Measurements from ENCODE around the gene MRPL58.
"Not testable (repeated sequence)": the region's sequence is repeated elsewhere in the genome, so short reads cannot be mapped to it uniquely, and the experiment has no call there.

Gene MRPL58

GRCh38 chr17:75012346-75013091 lies at the start of gene MRPL58:
MRPL58 (plus strand) TSS chr17:75012670; CDS start chr17:75012687, 17 bp downstream.
- peak; percentile 93 for DNase-seq

GRCh38 chr17:74963656-74964055 lies 48.8 kb upstream of the MRPL58 start:
- DNase-seq: no peak

- DNase-seq: no peak
These were observed 48.2 kb upstream of the MRPL58 start for GRCh38 chr17:74964246-74964761.

GRCh38 chr17:74964988-74965622 lies 47.4 kb upstream of the MRPL58 start:
- no peak for DNase-seq

- DNase-seq: no peak
These were observed 44.1 kb upstream of the MRPL58 start for GRCh38 chr17:74968361-74968780.

- DNase-seq: not testable (repeated sequence)
These were observed 43.0 kb upstream of the MRPL58 start for GRCh38 chr17:74969501-74969900.

- no peak for DNase-seq
These were observed 42.1 kb upstream of the MRPL58 start for GRCh38 chr17:74970395-74970794.

- DNase-seq: no peak
These were observed 41.2 kb upstream of the MRPL58 start for GRCh38 chr17:74971069-74971841.

GRCh38 chr17:74971842-74972106 lies 40.7 kb upstream of the MRPL58 start:
- no peak for DNase-seq

- peak; percentile 92 for DNase-seq
These were observed 40.1 kb upstream of the MRPL58 start, which contains the start of gene HID1 for GRCh38 chr17:74972107-74972972. HID1 (minus strand) TSS chr17:74972759; CDS start chr17:74972656, 103 bp downstream.

GRCh38 chr17:74972973-74973328 lies 39.5 kb upstream of the MRPL58 start:
- DNase-seq: no peak

GRCh38 chr17:74975943-74976342 lies 36.5 kb upstream of the MRPL58 start:
- DNase-seq: no peak

- no peak for DNase-seq
These were observed 34.7 kb upstream of the MRPL58 start for GRCh38 chr17:74977802-74978201.

- no peak for DNase-seq
These were observed 34.2 kb upstream of the MRPL58 start for GRCh38 chr17:74978240-74978639.

- DNase-seq: no peak
These were observed 32.9 kb upstream of the MRPL58 start for GRCh38 chr17:74979408-74980146.

- no peak for DNase-seq
These were observed 31.0 kb upstream of the MRPL58 start for GRCh38 chr17:74981318-74981978.

GRCh38 chr17:74981979-74982662 lies 30.3 kb upstream of the MRPL58 start:
- peak; percentile 93 for DNase-seq

GRCh38 chr17:74982663-74983313 lies 29.7 kb upstream of the MRPL58 start:
- not testable (repeated sequence) for DNase-seq

- DNase-seq: no peak
These were observed 26.3 kb upstream of the MRPL58 start for GRCh38 chr17:74986206-74986576.

- DNase-seq: peak; percentile 97
These were observed 25.0 kb upstream of the MRPL58 start, which contains the start of gene CDR2L for GRCh38 chr17:74987418-74987908. CDR2L (plus strand) TSS chr17:74987632; CDS start chr17:74988044, 412 bp downstream.

Data from activated effector memory CD4-positive, alpha-beta T cell treated with anti-CD3 and anti-CD28 coated beads, Interleukin-2, amount 50 U/mL, for 16 hours (primary cell).